GM08714 (cell line): Measurements from ENCODE around the gene BET1.

ENCODE experiments used
- H3K4me3 ChIP-seq: fragments of 200-500 bp; sonication (Bioruptor generic); 2 replicates; pipeline ENCODE4 v1.5.1; 2014; ENCODE audit warnings: mild to moderate bottlenecking, low read length, inconsistent platforms
- ZNF274 ChIP-seq: IDR thresholded peaks from 2 replicates; pipeline ENCODE4 v1.6.1; 2012; ENCODE audit warnings: mild to moderate bottlenecking, low read depth, low read length

BET1 gene, protein sequence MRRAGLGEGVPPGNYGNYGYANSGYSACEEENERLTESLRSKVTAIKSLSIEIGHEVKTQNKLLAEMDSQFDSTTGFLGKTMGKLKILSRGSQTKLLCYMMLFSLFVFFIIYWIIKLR

DNA sequence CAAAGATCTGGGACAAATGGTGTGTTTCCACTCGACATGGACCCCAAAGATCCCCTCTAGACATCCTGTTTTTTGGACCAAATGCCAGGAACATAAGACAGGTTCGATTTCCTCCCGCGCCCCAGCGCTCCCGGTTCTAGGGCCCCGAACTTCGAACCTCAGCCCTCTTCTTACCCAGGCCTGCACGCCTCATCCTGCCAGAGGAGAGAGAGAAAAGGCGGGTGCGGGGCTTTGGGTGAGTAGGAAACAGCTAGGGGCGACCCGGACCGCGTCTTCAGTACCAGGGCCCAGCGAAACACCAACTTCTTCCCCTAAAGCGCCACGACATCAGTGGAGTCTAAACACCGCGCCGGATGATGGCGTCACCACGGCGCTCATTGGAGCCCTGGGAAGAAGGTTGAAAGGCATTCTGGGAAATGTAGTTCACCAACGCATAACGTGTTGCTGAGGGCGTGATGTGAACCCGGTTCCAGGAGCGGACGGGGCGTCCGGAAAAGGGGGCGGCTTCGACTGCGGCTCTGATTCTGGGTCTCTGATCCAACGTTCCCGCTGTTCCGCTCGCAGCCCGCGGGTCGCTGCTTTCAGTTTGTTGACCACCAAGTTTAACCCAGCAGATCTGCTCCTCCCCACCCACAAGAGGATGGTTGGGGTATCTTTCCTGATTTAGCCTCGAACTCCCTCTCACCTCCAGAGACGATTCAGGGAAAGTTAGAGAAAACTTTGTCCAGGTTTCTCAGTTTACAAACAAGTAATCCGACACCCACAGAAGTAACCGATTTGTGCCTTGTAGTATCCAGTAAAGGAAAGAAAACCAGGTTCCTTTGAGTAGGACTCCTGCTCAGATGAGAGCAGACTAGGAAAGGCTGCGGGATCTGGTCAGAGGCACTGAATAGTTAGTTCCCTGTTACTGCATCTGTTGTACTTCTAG, at the start of gene BET1:
Gene BET1 (minus strand): TSS at position 332 of the 928 bp plus-strand sequence. CDS start 139 bp downstream, at position 193.
- H3K4me3 ChIP-seq = peak within 1 kb of the TSS; percentile 91
- no peak for TF ChIP-seq ZNF274

DNA sequence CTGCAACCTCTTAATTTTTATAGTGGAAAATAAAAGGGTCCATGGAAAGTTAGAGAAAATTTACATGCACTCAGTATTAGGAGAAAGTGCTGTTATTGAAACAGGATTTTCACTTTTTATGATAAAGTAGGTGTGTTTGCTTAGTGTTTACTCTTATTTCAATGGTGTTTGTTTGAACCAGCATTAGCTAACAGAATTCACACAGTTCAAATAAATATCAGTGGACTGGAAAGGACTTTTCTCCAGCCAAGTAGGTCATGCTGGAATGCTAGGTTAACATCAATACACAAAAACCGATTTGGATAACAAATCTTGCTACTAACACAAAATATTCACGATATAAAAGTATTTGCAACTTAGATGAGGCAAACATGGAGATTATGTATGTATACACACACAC, 49.4 kb upstream of the BET1 start:
- no peak for TF ChIP-seq ZNF274
- H3K4me3 ChIP-seq = no peak overlapping the region

DNA sequence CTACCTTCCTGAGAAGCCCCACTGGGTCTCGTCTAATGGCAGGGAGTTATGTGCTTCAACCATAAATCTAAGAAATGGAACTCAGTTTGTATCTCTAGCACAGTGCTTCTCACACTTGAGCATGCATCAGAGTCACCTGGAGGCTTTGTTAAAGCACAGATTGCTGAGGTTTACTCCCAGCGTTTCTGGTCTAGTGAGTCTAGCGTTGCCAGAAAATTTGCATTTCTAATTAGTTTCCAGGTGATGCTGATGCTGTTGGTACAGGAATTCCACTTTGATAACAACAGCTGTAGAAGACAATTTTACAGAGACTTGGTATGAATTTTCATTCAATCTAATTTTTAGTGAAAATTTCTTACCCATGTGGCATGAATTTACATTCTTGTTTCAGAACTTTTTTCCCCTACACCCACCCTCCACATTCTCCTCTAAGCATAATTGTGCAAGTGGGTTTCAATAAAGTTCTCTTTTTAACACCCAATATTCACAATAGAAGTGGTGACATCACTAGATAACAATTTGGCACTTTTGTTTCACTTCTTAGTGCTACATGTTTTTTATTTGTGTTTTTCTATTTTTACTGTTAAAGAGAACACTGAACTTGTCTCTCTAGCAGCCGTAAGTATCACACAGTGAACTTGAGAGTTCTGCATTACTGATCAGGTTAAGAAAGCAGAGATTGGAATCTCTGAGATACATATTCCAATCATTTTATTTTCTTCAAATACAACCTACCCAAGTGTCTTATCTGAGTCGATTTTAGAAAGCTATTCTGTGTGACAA, 48.4 kb upstream of the BET1 start:
- no peak overlapping the region for H3K4me3 ChIP-seq
- TF ChIP-seq ZNF274 = no peak

DNA sequence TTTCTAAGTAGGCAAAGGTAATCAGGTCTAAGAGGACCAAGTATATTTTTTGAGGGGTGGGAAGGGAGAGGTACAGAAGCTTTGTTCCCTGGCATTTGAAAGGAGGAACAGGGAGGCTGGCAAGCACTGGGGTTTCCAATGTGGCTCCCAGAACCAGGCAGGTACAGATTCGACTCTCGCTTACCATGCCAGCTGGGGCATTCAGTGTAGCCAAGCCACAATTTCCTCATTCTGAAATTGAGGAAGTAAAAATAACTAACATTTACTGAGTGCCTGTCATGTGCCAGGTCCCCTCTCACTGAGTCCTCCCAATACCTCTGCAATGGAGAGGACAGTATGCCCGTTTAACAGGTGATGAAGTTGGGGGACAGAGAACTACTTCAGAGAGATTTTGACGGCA, 45.9 kb upstream of the BET1 start:
- no peak for TF ChIP-seq ZNF274
- no peak overlapping the region; the same call in 1 of the 2 replicates for H3K4me3 ChIP-seq

DNA sequence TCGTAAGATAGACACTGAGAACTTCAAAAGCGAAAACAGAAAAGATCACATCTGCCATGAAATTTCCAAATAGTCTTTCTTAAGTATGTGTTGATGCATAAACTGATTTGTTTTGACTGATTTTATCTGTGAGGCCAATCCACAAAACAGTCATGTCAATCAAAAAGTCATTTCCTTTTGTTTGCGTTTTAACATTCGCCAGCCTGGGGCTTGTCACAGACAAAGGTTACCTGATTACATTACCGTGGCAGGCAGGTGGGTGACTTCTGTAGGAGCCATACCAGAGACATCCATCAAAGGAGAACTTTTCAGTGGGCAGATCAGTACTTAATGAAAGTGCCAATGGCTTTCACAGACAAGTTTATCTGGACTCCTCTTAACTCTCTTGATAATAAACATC, 45.5 kb upstream of the BET1 start:
- no peak for TF ChIP-seq ZNF274
- H3K4me3 ChIP-seq = no peak overlapping the region

DNA sequence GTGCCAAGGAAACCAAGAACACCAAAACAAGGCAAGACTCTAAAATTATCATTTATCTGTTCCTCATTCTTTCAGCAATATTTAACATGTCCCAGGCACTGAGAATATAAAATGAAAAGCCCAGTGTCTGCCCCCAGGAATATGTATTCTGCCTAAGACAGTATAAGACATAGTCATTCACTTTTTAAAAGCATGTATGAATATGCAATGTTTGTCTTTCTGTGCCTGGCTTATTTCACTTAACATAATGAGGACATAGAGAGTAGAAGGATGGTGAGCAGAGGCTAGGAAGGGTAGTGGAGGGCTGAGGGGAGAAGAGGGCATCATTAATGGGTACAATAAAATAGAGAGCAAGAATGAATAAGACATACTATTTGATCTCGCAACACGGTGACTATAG, 44.6 kb upstream of the BET1 start:
- no peak for TF ChIP-seq ZNF274
- no peak overlapping the region for H3K4me3 ChIP-seq

DNA sequence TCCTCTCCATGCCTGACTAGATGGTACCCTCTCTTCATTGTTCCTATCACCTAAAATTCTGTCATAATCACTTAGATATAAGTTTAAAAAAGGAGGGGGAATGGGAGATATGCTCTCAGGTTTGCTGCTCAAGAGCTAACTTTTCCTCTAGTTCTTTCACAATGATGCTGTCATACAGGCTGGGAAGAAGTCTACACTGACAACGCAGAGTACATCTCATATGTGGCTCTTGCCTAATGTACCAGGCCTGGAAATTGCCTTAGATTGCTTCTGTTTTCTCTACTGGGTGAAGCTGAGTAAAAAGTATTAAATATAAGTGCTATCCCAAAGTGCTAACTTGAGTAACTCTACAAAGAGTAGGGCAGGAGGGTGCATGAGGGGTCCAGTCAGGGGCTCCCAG, 43.8 kb upstream of the BET1 start:
- TF ChIP-seq ZNF274 = no peak
- no peak overlapping the region for H3K4me3 ChIP-seq

DNA sequence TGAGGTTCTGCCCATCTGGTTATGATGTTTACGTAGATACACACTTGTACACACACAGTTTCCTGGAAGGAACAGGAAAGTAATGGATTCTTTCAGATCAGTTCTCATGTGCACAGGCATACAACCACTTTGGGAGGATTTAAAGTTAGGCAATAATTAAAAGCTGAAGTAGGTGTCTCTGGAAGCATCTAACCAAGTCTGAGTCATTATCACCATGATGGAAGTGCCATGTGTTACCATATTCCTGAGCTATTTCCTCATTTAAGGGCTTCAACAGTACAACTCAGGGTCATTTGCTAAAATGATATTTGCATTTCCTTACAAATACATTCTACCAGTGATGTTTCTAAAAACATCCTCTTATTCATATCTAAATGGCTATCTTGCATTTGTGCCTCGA, 41.4 kb upstream of the BET1 start:
- no peak overlapping the region for H3K4me3 ChIP-seq

DNA sequence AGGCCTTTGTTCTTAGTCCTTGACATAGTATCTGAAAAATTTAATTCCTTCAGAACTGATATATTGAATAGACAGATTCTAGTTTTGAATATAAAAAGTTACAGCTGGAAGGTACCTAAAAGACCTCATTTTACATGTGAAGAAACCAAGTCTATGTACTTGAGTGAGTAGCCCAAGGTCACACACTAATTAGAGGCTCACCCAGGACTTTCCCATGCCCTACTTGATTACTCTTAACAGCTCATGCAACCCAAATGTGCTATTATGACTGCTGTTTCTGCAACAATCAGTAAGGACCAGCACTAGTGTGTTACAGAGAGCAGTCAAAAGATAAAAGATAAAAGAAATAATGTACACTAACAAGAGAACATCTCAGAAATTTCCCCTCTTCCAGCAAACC, 40.7 kb upstream of the BET1 start:
- H3K4me3 ChIP-seq = no peak overlapping the region

More for the DNA sequence above, 41.4 kb upstream of the BET1 start:
- TF ChIP-seq ZNF274 = no peak

DNA sequence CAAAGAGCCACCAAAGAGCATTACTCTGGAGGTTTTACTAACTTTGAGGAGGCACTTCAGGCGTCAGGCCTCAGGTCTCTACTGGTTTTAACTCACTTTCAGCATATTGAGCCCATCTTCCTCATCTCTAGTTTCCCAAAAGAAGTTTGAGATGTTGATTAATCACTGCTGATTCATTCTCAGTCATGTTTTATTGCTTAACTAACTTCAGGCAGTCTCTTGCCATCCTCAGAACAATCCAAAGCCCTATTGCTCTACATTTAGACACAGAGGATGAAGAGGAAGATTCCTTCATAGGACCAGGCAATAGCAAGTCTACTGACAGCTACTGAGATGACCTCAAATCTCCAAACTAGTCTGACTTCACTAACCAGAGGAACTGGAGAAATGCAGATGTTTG, 39.1 kb upstream of the BET1 start:
- no peak overlapping the region for H3K4me3 ChIP-seq
- TF ChIP-seq ZNF274 = no peak

More for the DNA sequence above, 40.7 kb upstream of the BET1 start:
- no peak for TF ChIP-seq ZNF274

DNA sequence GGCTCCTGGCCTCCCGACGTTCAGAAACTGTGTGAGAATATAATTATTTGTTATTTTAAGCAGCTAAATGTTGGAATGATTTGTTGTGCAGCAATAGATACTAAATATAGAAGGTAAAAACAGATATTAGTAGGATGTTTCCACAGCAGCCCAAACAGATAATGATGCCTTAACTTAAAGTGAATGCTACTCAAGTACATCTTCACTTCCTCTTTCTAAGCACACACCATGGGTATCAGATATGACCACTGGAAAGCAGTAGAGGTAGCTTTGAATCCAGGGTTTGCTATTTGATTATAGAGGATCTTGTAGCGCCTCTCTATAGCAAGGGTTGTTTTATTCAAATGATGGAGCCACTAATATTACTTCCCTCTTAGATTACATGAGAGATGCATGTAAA, 38.2 kb upstream of the BET1 start:
- H3K4me3 ChIP-seq = no peak overlapping the region
- no peak for TF ChIP-seq ZNF274

DNA sequence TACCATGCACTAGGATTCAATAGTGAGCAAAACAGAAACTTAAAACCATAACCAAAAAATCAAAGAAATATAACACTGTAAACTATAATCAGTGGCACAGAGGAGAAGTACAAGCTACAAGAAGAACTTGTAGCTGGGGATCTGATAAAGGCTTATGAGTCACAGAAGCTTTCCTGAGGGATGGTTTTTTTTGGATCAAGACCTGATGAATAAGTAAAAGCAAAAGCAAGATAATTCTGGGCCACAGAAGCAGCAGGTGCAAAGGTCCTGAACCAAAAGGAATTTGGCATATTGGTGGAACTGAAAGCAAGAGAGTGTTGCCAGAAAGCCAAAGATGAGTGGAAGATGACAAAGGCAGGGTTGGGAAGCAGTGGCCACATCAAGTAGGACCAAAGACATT, 37.4 kb upstream of the BET1 start:
- no peak for TF ChIP-seq ZNF274
- H3K4me3 ChIP-seq = no peak overlapping the region

DNA sequence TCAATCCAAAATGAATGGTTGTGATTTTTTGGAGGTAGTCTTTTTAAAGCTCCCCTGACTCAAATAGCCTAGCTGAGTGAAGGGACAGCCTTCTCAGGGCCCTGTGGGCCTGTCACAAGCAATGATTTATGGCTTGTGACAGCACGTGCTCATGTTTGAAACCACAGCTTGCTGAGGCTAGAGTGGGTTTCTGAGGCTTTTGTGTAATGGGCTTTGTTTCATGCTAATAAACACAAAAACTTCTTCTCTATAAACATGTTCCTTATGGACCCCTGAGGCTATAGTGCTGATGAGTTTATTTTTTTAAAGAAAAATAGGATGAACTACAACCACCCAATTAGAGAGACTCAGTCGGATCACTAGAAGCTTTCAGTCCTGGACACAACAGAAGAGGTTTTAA, 36.1 kb upstream of the BET1 start:
- no peak overlapping the region for H3K4me3 ChIP-seq
- no peak for TF ChIP-seq ZNF274

DNA sequence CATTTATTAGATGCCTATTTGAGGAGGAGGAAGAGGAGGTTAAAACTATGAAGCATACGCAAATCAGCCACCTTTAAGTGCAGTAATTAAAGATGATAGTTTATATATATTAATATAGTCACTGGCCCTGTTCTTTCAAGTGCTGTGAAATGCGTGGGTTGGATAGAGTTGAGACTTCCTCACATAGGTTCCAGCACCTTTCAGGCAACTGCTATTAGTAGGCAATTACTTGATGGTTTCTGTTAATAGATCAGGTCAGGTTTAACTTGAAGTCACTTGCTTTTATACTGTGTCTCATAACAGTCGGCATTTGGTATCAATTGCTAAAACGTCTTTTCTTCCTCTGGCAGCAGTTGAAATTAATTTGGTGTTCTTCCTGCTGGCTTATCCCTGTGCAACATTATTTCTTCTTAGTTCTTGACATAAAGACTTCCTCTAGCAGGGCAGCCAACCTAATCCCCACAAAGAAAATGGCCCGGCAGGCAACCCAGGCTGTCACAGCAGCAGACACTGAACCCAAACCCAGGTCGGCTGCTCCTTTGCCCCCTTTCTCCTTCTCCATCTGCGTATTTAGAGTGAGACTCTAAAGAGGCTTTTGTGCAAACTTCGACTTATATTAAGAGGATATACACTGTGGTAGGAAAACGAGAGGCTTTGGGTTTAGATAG, 35.3 kb upstream of the BET1 start:
- no peak for TF ChIP-seq ZNF274

More for the DNA sequence above, 35.3 kb upstream of the BET1 start:
- H3K4me3 ChIP-seq = no peak overlapping the region
